ENCODE results near the gene AMHR2. TPM values are rescaled to one million over a fixed set of nuclear protein-coding genes. Genes with fewer than 3 reads are reported as not detected.
"Not testable (repeated sequence)": the region's sequence is repeated elsewhere in the genome, so short reads cannot be mapped to it uniquely, and the experiment has no call there.

The AMHR2 gene
- total RNA-seq, 2 experiments from 2014 or later: not detected

- no peak for TF ChIP-seq CTCF (IDR thresholded peaks at IDR 0.05)
- no peaks in the 10 kb centered on the region for H3K27me3 Mint-ChIP-seq
- H3K27ac Mint-ChIP-seq: peak overlapping the region; percentile 59
- CTCF ChIA-PET: no interaction called here
- DNase-seq: no peak
- POLR2A ChIA-PET: no interaction called here
- no peaks in the 10 kb centered on the region for H3K9me3 Mint-ChIP-seq
- H3K4me1 Mint-ChIP-seq (ENCODE audit: low read depth): peaks cover 34% of the 10 kb centered on the region
- intact Hi-C loops (cut with micrococcal nuclease): no loop called here
- no peak for ATAC-seq
- peaks cover 46% of the 10 kb centered on the region for H3K36me3 Mint-ChIP-seq (ENCODE audit: low read depth)
- peak overlapping the region; percentile 97 for H3K4me3 Mint-ChIP-seq
Observed at GRCh38 chr12:53443955-53444354, 20.3 kb downstream of the AMHR2 start.

GRCh38 chr12:53444593-53445325 is 21.1 kb downstream of the AMHR2 start:
- H3K4me3 Mint-ChIP-seq: peak overlapping the region; percentile 7
- intact Hi-C loops (cut with micrococcal nuclease); ATAC-seq; DNase-seq; H3K9me3 Mint-ChIP-seq; H3K27me3 Mint-ChIP-seq: not testable (repeated sequence)
- H3K4me1 Mint-ChIP-seq (ENCODE audit: low read depth): peaks cover 30% of the 10 kb centered on the region
- CTCF ChIA-PET: interaction anchor here (1.9 kb wide), 1 partner anchor 32 kb away, joined by 6 read pairs; no protein-coding TSS in a partner anchor
- H3K27ac Mint-ChIP-seq: peak overlapping the region; percentile 55
- POLR2A ChIA-PET: interaction anchor here (0.6 to 1.0 kb wide), 2 partner anchors 121 to 1042 kb away, joined by 3 to 4 read pairs; no protein-coding TSS in a partner anchor
- H3K36me3 Mint-ChIP-seq (ENCODE audit: low read depth): peaks cover 46% of the 10 kb centered on the region

DNA sequence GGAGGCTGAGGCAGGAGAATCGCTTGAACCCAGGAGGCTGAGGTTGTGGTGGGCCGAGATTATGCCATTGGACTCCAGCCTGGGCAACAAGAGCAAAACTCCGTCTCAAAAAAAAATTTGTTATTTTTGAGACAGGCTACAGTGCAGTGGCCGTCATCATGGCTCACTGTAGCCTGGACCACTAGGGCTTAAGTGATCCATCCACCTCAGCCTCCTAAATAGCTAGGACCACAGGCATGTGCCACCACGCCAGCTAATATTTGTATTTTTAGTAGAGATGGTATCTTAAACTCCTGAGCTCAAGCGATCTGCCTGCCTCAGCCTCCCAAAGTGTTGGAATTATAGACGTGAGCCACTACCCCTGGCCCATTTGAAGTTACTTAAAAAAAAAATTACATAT is 27.3 kb downstream of the AMHR2 start:
- Mint-ChIP-seq H3K36me3 (ENCODE audit: low read depth) (peaks cover 55% of the 10 kb centered on the region), H3K27ac (no peak overlapping the region), H3K27me3 (no peaks in the 10 kb centered on the region), H3K4me1 (ENCODE audit: low read depth) (peaks cover 36% of the 10 kb centered on the region), H3K4me3 (no peak overlapping the region), H3K9me3 (no peaks in the 10 kb centered on the region)
- no peak for TF ChIP-seq CTCF (IDR thresholded peaks at IDR 0.05)
- DNase-seq (no peak), ATAC-seq (no peak)
- POLR2A ChIA-PET: interaction anchor here (1.0 to 43.3 kb wide), 2 partner anchors 36 to 149 kb away, joined by 3 to 1494 read pairs; partner anchors contain the start of genes MAP3K12, NPFF and TARBP2
- intact Hi-C loops (cut with micrococcal nuclease): no loop called here
- CTCF ChIA-PET: interaction anchor here (0.6 to 1.4 kb wide), 5 partner anchors 9 to 126 kb away, joined by 3 to 5 read pairs (median 3); partner anchors contain the start of gene PRR13

- Mint-ChIP-seq H3K4me1 (ENCODE audit: low read depth) (peaks cover 38% of the 10 kb centered on the region), H3K36me3 (ENCODE audit: low read depth) (peaks cover 53% of the 10 kb centered on the region), H3K27me3 (no peaks in the 10 kb centered on the region), H3K27ac (peak within 1 kb of the TSS; percentile 99), H3K9me3 (no peaks in the 10 kb centered on the region), H3K4me3 (peak within 1 kb of the TSS; percentile 91)
- ATAC-seq (peak; percentile 94), DNase-seq (peak; percentile 98)
- ChIA-PET POLR2A (interaction anchor here (1.0 to 43.3 kb wide), 2 partner anchors 35 to 149 kb away, joined by 3 to 1494 read pairs; partner anchors contain the start of genes MAP3K12, NPFF and TARBP2), CTCF (interaction anchor here (1.0 to 1.4 kb wide), 3 partner anchors 10 to 107 kb away, joined by 3 to 5 read pairs (median 4); partner anchors contain the start of gene PRR13)
- peak; percentile 86 for TF ChIP-seq CTCF (IDR thresholded peaks at IDR 0.05)
- intact Hi-C loops (cut with micrococcal nuclease): no loop called here
Observed at GRCh38 chr12:53451661-53452158, 28.1 kb downstream of the AMHR2 start, which contains the start of gene PCBP2. Gene PCBP2 (plus strand): TSS chr12:53452102. CDS start chr12:53454801, 2,699 bp downstream.

DNA sequence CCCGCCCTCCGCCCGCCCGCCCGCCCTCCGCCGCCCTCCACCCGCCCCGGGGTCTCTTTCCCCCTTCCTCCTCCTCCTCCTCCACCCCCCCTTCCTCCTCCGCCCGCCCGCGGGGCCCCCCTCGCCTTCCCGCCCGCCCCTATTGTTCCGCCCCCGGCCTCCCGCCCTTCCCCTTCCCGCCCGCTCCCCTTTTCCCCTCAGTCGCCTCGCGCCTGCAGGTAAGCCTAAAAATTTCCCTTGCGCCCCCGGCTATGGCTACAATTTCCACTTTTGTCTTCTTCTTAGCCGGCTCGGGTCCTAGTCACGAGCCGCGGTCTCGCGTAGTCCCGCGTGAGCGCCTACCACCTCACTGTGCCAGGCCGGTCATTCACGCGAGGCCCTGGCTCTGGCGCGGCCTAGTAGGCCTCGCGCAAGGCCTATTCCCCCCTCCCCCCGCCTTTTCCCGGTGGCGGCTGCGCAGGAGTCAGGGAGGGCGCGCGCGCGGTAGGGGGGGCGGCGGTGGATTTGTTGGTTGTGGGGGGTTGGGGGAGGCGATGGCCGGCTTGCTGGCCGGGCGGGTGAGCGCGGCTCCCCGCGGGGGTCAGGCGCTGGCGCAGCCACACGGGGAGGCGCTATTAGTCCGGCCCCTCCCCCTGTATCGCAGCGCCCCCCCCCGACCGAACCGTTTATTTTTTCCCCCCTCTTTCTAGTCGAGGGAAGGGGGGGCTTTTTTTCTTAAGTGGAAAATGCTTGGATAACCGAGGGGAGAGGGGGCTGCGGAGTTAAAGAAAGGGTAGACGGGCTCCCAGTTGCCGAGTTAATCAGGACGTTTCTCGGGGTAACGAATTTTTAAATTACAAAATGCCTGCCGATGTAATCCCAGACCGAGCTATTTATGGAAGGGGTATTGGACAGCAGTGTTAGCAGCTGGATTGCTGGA is 28.8 kb downstream of the AMHR2 start:
- H3K27ac Mint-ChIP-seq: peak overlapping the region; percentile 99
- H3K9me3 Mint-ChIP-seq: no peaks in the 10 kb centered on the region
- no peaks in the 10 kb centered on the region for H3K27me3 Mint-ChIP-seq
- intact Hi-C loops (cut with micrococcal nuclease): no loop called here
- DNase-seq (peak; percentile 81), ATAC-seq (peak; percentile 24)
- CTCF ChIA-PET: interaction anchor here (0.7 to 1.2 kb wide), 6 partner anchors 12 to 131 kb away, joined by 3 read pairs; no protein-coding TSS in a partner anchor
- TF ChIP-seq CTCF (IDR thresholded peaks at IDR 0.05): peak; percentile 28
- peak overlapping the region; percentile 91 for H3K4me3 Mint-ChIP-seq
- POLR2A ChIA-PET: interaction anchor here (0.7 to 43.3 kb wide), 3 partner anchors 12 to 364 kb away, joined by 3 to 1494 read pairs (median 5); partner anchors contain the start of genes MAP3K12, NPFF and TARBP2
- peaks cover 55% of the 10 kb centered on the region for H3K36me3 Mint-ChIP-seq (ENCODE audit: low read depth)
- peaks cover 39% of the 10 kb centered on the region for H3K4me1 Mint-ChIP-seq (ENCODE audit: low read depth)
